H9 (cell line): Measurements from ENCODE around the gene USP20. TPM values are rescaled to one million over a fixed set of nuclear protein-coding genes. Genes with fewer than 3 reads are reported as not detected.
A peak's percentile ranks its signal among the peaks of the same experiment; 100 is the strongest.

Source experiments
- DNase-seq: peaks from one replicate; pipeline ENCODE4 v3.0.0-alpha.2; 2017
- H2AFZ ChIP-seq: one replicate; pipeline ENCODE4 v1.6.1; 2013; ENCODE audit warnings: mild to moderate bottlenecking, low read length, control low read depth, moderate library complexity
- H2AK5ac ChIP-seq: 2 replicates; pipeline ENCODE4 v1.6.1; 2013; ENCODE audit warnings: low read length, control low read depth, mixed read lengths; ENCODE audit not compliant: insufficient read length
- H2BK120ac ChIP-seq: one replicate; pipeline ENCODE4 v1.6.1; 2013; ENCODE audit warnings: low read depth, mild to moderate bottlenecking, low read length, control low read depth, inconsistent platforms; ENCODE audit not compliant: poor library complexity, severe bottlenecking
- H2BK12ac ChIP-seq: 2 replicates; pipeline ENCODE4 v1.6.1; 2013; ENCODE audit warnings: low read length, control low read depth, mixed read lengths, low read depth; ENCODE audit not compliant: insufficient read length
- H2BK15ac ChIP-seq: 2 replicates; pipeline ENCODE4 v1.6.1; 2013; ENCODE audit warnings: low read depth, low read length, control low read depth
- H2BK20ac ChIP-seq: one replicate; pipeline ENCODE4 v1.6.1; 2013; ENCODE audit warnings: low read depth, mild to moderate bottlenecking, low read length, control low read depth, inconsistent platforms; ENCODE audit not compliant: poor library complexity, severe bottlenecking
- H2BK5ac ChIP-seq: 2 replicates; pipeline ENCODE4 v1.6.1; 2013; ENCODE audit warnings: low read length, control low read depth, mixed read lengths; ENCODE audit not compliant: insufficient read length
- H3K14ac ChIP-seq: 2 replicates; pipeline ENCODE4 v1.6.1; 2013; ENCODE audit warnings: low read length, control low read depth; ENCODE audit not compliant: insufficient read depth
- H3K18ac ChIP-seq: 2 replicates; pipeline ENCODE4 v1.6.1; 2013; ENCODE audit warnings: low read depth, mild to moderate bottlenecking, mixed read lengths, low read length, control low read depth; ENCODE audit not compliant: insufficient read length
- H3K23ac ChIP-seq: 2 replicates; pipeline ENCODE4 v1.6.1; 2013; ENCODE audit warnings: low read length, control low read depth, mixed read lengths, low read depth; ENCODE audit not compliant: insufficient read length
- H3K23me2 ChIP-seq: 2 replicates; pipeline ENCODE4 v1.6.1; 2013; ENCODE audit warnings: low read depth, mild to moderate bottlenecking, mixed read lengths, low read length, control low read depth; ENCODE audit not compliant: insufficient read length, poor library complexity, severe bottlenecking
- H3K27ac ChIP-seq: 2 replicates; pipeline ENCODE4 v1.5.1; 2013; ENCODE audit warnings: low read length, control low read depth, mixed read lengths, low read depth; ENCODE audit not compliant: insufficient read length
- H3K27me3 ChIP-seq: 2 replicates; pipeline ENCODE4 v1.6.1; 2013; ENCODE audit warnings: low read length, control low read depth, inconsistent platforms; ENCODE audit not compliant: insufficient read depth
- H3K4ac ChIP-seq: 2 replicates; pipeline ENCODE4 v1.6.1; 2013; ENCODE audit warnings: low read depth, mild to moderate bottlenecking, control low read depth, inconsistent platforms, low read length, moderate library complexity
- H3K4me1 ChIP-seq: 2 replicates; pipeline ENCODE4 v1.6.1; 2013; ENCODE audit warnings: low read length, control low read depth, inconsistent platforms; ENCODE audit not compliant: insufficient read depth
- H3K4me2 ChIP-seq: 2 replicates; pipeline ENCODE4 v1.6.1; 2013; ENCODE audit warnings: low read length, control low read depth, mixed read lengths; ENCODE audit not compliant: insufficient read length, insufficient read depth
- H3K56ac ChIP-seq: 2 replicates; pipeline ENCODE4 v1.6.1; 2013; ENCODE audit warnings: low read depth, mild to moderate bottlenecking, mixed read lengths, low read length, control low read depth; ENCODE audit not compliant: insufficient read length
- H3K79me1 ChIP-seq: 2 replicates; pipeline ENCODE4 v1.6.1; 2013; ENCODE audit warnings: low read depth, mild to moderate bottlenecking, moderate library complexity, low read length, control low read depth, inconsistent platforms; ENCODE audit not compliant: insufficient read depth, poor library complexity, severe bottlenecking
- H3K79me2 ChIP-seq: 2 replicates; pipeline ENCODE4 v1.6.1; 2013; ENCODE audit warnings: low read length, control low read depth, inconsistent platforms; ENCODE audit not compliant: insufficient read depth
- H3K9ac ChIP-seq: 2 replicates; pipeline ENCODE4 v1.6.1; 2013; ENCODE audit warnings: low read length, control low read depth, mixed read lengths; ENCODE audit not compliant: insufficient read length; ENCODE audit errors: extremely low read depth
- H3K9me3 ChIP-seq: one replicate; pipeline ENCODE4 v1.6.1; 2013; ENCODE audit warnings: low read depth, low read length, inconsistent platforms; ENCODE audit not compliant: control insufficient read depth
- H3T11ph ChIP-seq: one replicate; pipeline ENCODE4 v1.6.1; 2013; ENCODE audit warnings: mild to moderate bottlenecking, low read length, control low read depth, inconsistent platforms
- H4K20me1 ChIP-seq: one replicate; pipeline ENCODE4 v1.6.1; 2013; ENCODE audit not compliant: control insufficient read depth, insufficient read length, insufficient read depth
- H4K5ac ChIP-seq: 2 replicates; pipeline ENCODE4 v1.6.1; 2013; ENCODE audit warnings: low read depth, mild to moderate bottlenecking, mixed read lengths, low read length, control low read depth; ENCODE audit not compliant: insufficient read length
- H4K8ac ChIP-seq: replicated peaks from 2 replicates; pipeline ENCODE4 v1.6.1; 2013; ENCODE audit warnings: low read length, control low read depth, mixed read lengths, low read depth; ENCODE audit not compliant: insufficient read length
- H4K91ac ChIP-seq: 2 replicates; pipeline ENCODE4 v1.6.1; 2013; ENCODE audit warnings: low read depth, mild to moderate bottlenecking, moderate library complexity, mixed read lengths, low read length, control low read depth; ENCODE audit not compliant: insufficient read length
- H3K27ac Mint-ChIP-seq, 3 experiments: 2 replicates in 2 of 3; 3 replicates in 1 of 3; pipeline ENCODE4 v1.8.0; 2020 to 2021; ENCODE audit warnings: mixed read lengths in 3 of 3, mild to moderate bottlenecking in 1 of 3, moderate library complexity in 1 of 3
- H3K27me3 Mint-ChIP-seq: 2 replicates; pipeline ENCODE4 v1.8.0; 2021; ENCODE audit warnings: low read depth, mild to moderate bottlenecking, moderate library complexity, mixed read lengths
- H3K36me3 Mint-ChIP-seq, 3 experiments: 2 replicates in 2 of 3; 3 replicates in 1 of 3; pipeline ENCODE4 v1.8.0; 2020 to 2021; ENCODE audit warnings: low read depth in 3 of 3, mixed read lengths in 3 of 3; ENCODE audit not compliant: insufficient read depth in 1 of 3
- H3K4me1 Mint-ChIP-seq, 2 experiments: 2 replicates each; pipeline ENCODE4 v1.8.0; 2020; ENCODE audit warnings: mixed read lengths in 2 of 2
- H3K4me3 Mint-ChIP-seq, 2 experiments: 2 replicates in 1 of 2; 3 replicates in 1 of 2; pipeline ENCODE4 v1.8.0; 2020 to 2021; ENCODE audit warnings: mild to moderate bottlenecking in 2 of 2, mixed read lengths in 2 of 2, moderate library complexity in 1 of 2
- H3K9me3 Mint-ChIP-seq, 2 experiments: 2 replicates in 1 of 2; 3 replicates in 1 of 2; pipeline ENCODE4 v1.8.0; 2020; ENCODE audit warnings: mild to moderate bottlenecking in 2 of 2, mixed read lengths in 2 of 2, moderate library complexity in 1 of 2
- CTCF ChIP-seq: fragments of 200-600 bp; sonication (generic); conservative IDR thresholded peaks from 3 replicates; pipeline ENCODE4 v1.8.0; 2021; ENCODE audit warnings: antibody characterized with exemption, mild to moderate bottlenecking
- WGBS: extraction: QIAGEN DNeasy Blood & Tissue Kit; methylation state at CpG from one replicate; pipeline ENCODE4 v1.1.7; 2013; ENCODE audit warnings: missing lambda C conversion rate, low lambda C conversion rate, mixed read lengths; ENCODE audit not compliant: insufficient read length; ENCODE audit errors: extremely low coverage; 5-methylcytosine and 5-hydroxymethylcytosine counted together
- total RNA-seq: library from RNA; stranded (reverse); gene quantifications from 2 replicates; pipeline ENCODE4 v1.2.1, GENCODE V29; 2021

Gene USP20
- total RNA-seq, 1 experiment from 2014 or later, result 20.9 TPM

- no peak for DNase-seq
- H3K23me2 ChIP-seq, result peaks cover 6% of the 10 kb centered on the region
- no peaks in the 10 kb centered on the region for H3K79me2 ChIP-seq
- H3K23ac ChIP-seq, result no peak overlapping the region
- H2AFZ ChIP-seq, result no peak overlapping the region
- H3T11ph ChIP-seq, result no peak overlapping the region
- H3K27me3 ChIP-seq, result no peaks in the 10 kb centered on the region
- no peaks in the 10 kb centered on the region for H4K20me1 ChIP-seq
- no peak overlapping the region for H2BK12ac ChIP-seq
- H2BK15ac ChIP-seq, result no peak overlapping the region
- H3K4me2 ChIP-seq, result peak overlapping the region; percentile 87
- H3K4me3 Mint-ChIP-seq, result peak overlapping the region; percentile 81
- peaks cover 13 to 34% (median 20%) of the 10 kb centered on the region in 3 experiments; a peak in 6 of 7 replicates for H3K36me3 Mint-ChIP-seq
- no peak overlapping the region for H3K14ac ChIP-seq
- H3K4me1 ChIP-seq, result peaks cover 3% of the 10 kb centered on the region; the same call in 1 of the 2 replicates
- H4K8ac ChIP-seq, result no peak overlapping the region
- no peaks in the 10 kb centered on the region; a peak in 1 of 5 replicates for H3K9me3 Mint-ChIP-seq
- no CpG with 5 or more reads among the region's 14 CpGs for WGBS
- H3K56ac ChIP-seq, result no peak overlapping the region
- no peak overlapping the region for H3K27ac ChIP-seq
- no peak for TF ChIP-seq CTCF
- H3K27ac Mint-ChIP-seq, result 0 out of 7 replicates have a peak overlapping the region, but pooled peaks of 1 of the 3 experiments have one; percentile 39
- H3K27me3 Mint-ChIP-seq, result no peaks in the 10 kb centered on the region
- H3K9ac ChIP-seq, result peak overlapping the region; percentile 26
- H3K4me1 Mint-ChIP-seq, result peaks cover 6 to 10% of the 10 kb centered on the region in 2 experiments
- H2AK5ac ChIP-seq, result no peak overlapping the region
- no peak overlapping the region for H2BK5ac ChIP-seq
- H2BK20ac ChIP-seq, result no peak overlapping the region
- H3K79me1 ChIP-seq, result no peaks in the 10 kb centered on the region
- H3K4ac ChIP-seq, result no peak overlapping the region
- no peak overlapping the region for H4K91ac ChIP-seq
- H3K9me3 ChIP-seq, result no peaks in the 10 kb centered on the region
- H2BK120ac ChIP-seq, result no peak overlapping the region
- H3K18ac ChIP-seq, result no peak overlapping the region
- no peak overlapping the region for H4K5ac ChIP-seq
These were observed 31.6 kb upstream of the USP20 start for GRCh38 chr9:129803676-129804060.
